H1 (cell line): ENCODE data around the gene GLB1L3.

ENCODE experiments used
- HDAC6 ChIP-seq: IDR thresholded peaks from one replicate; pipeline ENCODE4 v1.7.1; 2012; ENCODE audit warnings: low read depth, mild to moderate bottlenecking, inconsistent platforms, low read length, moderate library complexity
- KDM1A ChIP-seq: fragments of 200-600, 300-600 bp; sonication (generic); IDR thresholded peaks from 2 replicates; pipeline ENCODE4 v1.7.1; 2016; ENCODE audit warnings: mild to moderate bottlenecking, low read length, borderline replicate concordance
- POLR2A ChIP-seq, 2 experiments: IDR thresholded peaks; 1 replicate in 1 of 2; 2 replicates in 1 of 2; pipeline ENCODE4 v1.6.1; 2011; ENCODE audit warnings: low read depth in 2 of 2, low read length in 2 of 2, mild to moderate bottlenecking in 2 of 2; ENCODE audit errors: control extremely low read depth in 1 of 2
- RFX5 ChIP-seq: IDR thresholded peaks from 2 replicates; pipeline ENCODE4 v1.6.1; 2011; ENCODE audit warnings: low read depth, low read length, improper control_type of control experiment, borderline replicate concordance
- SP1 ChIP-seq: IDR thresholded peaks from 2 replicates; pipeline ENCODE4 v1.6.1; 2011; ENCODE audit warnings: low read depth, low read length
- SP2 ChIP-seq: IDR thresholded peaks from 2 replicates; pipeline ENCODE4 v1.6.1; 2012; ENCODE audit warnings: mild to moderate bottlenecking, low read length, inconsistent platforms
- TAF7 ChIP-seq: optimal IDR thresholded peaks from 2 replicates; pipeline ENCODE3; 2011; ENCODE audit warnings: low read depth, mild to moderate bottlenecking, inconsistent platforms, low read length, moderate library complexity, borderline replicate concordance
- TF ChIP-seq, protein P1 (sequence below): IDR thresholded peaks from 2 replicates; pipeline ENCODE4 v1.6.1; 2012; ENCODE audit warnings: low read length, inconsistent platforms
- TF ChIP-seq, protein P2 (sequence below), 3 experiments: IDR thresholded peaks; 1 replicate in 2 of 3; 2 replicates in 1 of 3; pipeline versions ENCODE4 v1.5.1 to v1.6.1; 2011; ENCODE audit warnings: low read length in 3 of 3, mild to moderate bottlenecking in 3 of 3, inconsistent platforms in 2 of 3, low read depth in 1 of 3, moderate library complexity in 1 of 3; ENCODE audit not compliant: insufficient read depth in 1 of 3; ENCODE audit errors: control extremely low read depth in 1 of 3

DNA sequence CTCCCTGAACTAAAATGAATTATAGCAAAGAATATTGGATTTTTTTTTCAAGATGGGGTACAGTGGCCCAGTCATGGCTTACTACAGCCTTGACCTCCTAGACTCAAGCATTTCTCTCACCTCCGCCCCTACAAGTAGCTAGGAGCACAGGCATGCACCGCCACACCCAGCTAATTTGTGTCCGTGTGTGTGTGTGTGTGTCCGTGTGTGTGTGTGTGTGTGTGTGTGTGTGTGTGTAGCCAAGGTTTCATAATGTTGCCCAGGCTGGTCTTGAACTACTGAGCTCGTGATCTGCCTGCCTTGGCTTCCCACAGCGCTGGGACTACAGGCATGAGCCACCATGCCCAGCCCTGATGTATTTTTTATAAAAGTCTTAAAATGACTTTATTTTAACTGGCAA lies 35.6 kb upstream of the GLB1L3 start:
- no peak for TF ChIP-seq KDM1A
- no peak for TF ChIP-seq TAF7
- TF ChIP-seq POLR2A (IDR thresholded peaks at IDR 0.05; ENCODE audit: control extremely low read depth in 1 of 2, low read depth in 2 of 2, low read length in 2 of 2): no peak
- no peak for TF ChIP-seq HDAC6
- TF ChIP-seq, protein P1, sequence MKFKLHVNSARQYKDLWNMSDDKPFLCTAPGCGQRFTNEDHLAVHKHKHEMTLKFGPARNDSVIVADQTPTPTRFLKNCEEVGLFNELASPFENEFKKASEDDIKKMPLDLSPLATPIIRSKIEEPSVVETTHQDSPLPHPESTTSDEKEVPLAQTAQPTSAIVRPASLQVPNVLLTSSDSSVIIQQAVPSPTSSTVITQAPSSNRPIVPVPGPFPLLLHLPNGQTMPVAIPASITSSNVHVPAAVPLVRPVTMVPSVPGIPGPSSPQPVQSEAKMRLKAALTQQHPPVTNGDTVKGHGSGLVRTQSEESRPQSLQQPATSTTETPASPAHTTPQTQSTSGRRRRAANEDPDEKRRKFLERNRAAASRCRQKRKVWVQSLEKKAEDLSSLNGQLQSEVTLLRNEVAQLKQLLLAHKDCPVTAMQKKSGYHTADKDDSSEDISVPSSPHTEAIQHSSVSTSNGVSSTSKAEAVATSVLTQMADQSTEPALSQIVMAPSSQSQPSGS: no peak
- no peak for TF ChIP-seq SP2
- TF ChIP-seq, protein P2, sequence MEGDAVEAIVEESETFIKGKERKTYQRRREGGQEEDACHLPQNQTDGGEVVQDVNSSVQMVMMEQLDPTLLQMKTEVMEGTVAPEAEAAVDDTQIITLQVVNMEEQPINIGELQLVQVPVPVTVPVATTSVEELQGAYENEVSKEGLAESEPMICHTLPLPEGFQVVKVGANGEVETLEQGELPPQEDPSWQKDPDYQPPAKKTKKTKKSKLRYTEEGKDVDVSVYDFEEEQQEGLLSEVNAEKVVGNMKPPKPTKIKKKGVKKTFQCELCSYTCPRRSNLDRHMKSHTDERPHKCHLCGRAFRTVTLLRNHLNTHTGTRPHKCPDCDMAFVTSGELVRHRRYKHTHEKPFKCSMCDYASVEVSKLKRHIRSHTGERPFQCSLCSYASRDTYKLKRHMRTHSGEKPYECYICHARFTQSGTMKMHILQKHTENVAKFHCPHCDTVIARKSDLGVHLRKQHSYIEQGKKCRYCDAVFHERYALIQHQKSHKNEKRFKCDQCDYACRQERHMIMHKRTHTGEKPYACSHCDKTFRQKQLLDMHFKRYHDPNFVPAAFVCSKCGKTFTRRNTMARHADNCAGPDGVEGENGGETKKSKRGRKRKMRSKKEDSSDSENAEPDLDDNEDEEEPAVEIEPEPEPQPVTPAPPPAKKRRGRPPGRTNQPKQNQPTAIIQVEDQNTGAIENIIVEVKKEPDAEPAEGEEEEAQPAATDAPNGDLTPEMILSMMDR (IDR thresholded peaks at IDR 0.05; ENCODE audit: control extremely low read depth in 1 of 3, insufficient read depth in 1 of 3, low read depth in 1 of 3, low read length in 3 of 3): no peak
- TF ChIP-seq RFX5: no peak
- no peak for TF ChIP-seq SP1
